MCF 10A (cell line): ENCODE measurements around the gene ABLIM1. TPM values are rescaled to one million over a fixed set of nuclear protein-coding genes. Genes with fewer than 3 reads are reported as not detected.

Experiments used
- BruUV-seq: library from RNA; stranded (reverse); fragments of 400-500 nt; replicated peaks from 2 replicates; lab custom pipeline; 2021; lab: Mats Ljungman, UMichigan
- CTCF ChIA-PET: fragments of 300-600 bp; sonication (Branson Sonifier 250); formaldehyde crosslinking; extraction: SDS; loops from one replicate; lab custom pipeline; 2021; ENCODE audit warnings: antibody characterized with exemption, inconsistent platforms; lab: Yijun Ruan, JAX
- POLR2A ChIA-PET: fragments of 300-600, 350-650 bp; sonication (Branson Sonifier 250); formaldehyde crosslinking; extraction: SDS; loops from one replicate; lab custom pipeline; 2020; ENCODE audit warnings: antibody characterized with exemption, inconsistent platforms; lab: Yijun Ruan, JAX
- DNase-seq: peaks from one replicate; pipeline ENCODE4 v3.0.0-alpha.2; 2018; ENCODE audit not compliant: unreplicated experiment
- H3K27ac Mint-ChIP-seq: one replicate; pipeline ENCODE4 v1.8.0; 2022; ENCODE audit warnings: mild to moderate bottlenecking, low read depth, mixed read lengths; ENCODE audit not compliant: unreplicated experiment
- H3K27me3 Mint-ChIP-seq: one replicate; pipeline ENCODE4 v1.8.0; 2022; ENCODE audit warnings: mixed read lengths; ENCODE audit not compliant: insufficient read depth, unreplicated experiment
- H3K36me3 Mint-ChIP-seq: one replicate; pipeline ENCODE4 v1.8.0; 2022; ENCODE audit warnings: mild to moderate bottlenecking, moderate library complexity, mixed read lengths; ENCODE audit not compliant: insufficient read depth, unreplicated experiment
- H3K4me1 Mint-ChIP-seq: one replicate; pipeline ENCODE4 v1.8.0; 2022; ENCODE audit warnings: mixed read lengths; ENCODE audit not compliant: insufficient read depth, unreplicated experiment
- H3K4me3 Mint-ChIP-seq: one replicate; pipeline ENCODE4 v1.8.0; 2022; ENCODE audit warnings: mild to moderate bottlenecking, moderate library complexity, mixed read lengths; ENCODE audit not compliant: unreplicated experiment
- H3K9me3 Mint-ChIP-seq: one replicate; pipeline ENCODE4 v1.8.0; 2022; ENCODE audit warnings: mixed read lengths; ENCODE audit not compliant: unreplicated experiment
- intact Hi-C: fragments of 100-400 bp; cut with micrococcal nuclease; formaldehyde crosslinking; loops from 2 replicates; pipeline ENCODE4 v1.14.1; 2022
- total RNA-seq: library from RNA; stranded (reverse); gene quantifications from 2 replicates; pipeline ENCODE4 v1.2.3, GENCODE V29; 2022
- TF ChIP-seq, protein P1 (sequence below): fragments of 200-600 bp; IDR thresholded peaks from one replicate; pipeline ENCODE4 v1.8.0; 2022; ENCODE audit warnings: antibody characterized with exemption, mild to moderate bottlenecking; ENCODE audit not compliant: unreplicated experiment

ABLIM1 gene
- total RNA-seq, 1 experiment from 2014 or later, result 94.5 TPM

GRCh38 chr10:114487815-114488536 is 170.1 kb downstream of the ABLIM1 start:
- no TSS peak for BruUV-seq
- ChIA-PET POLR2A (interaction anchor here (0.7 to 4.5 kb wide), 10 partner anchors 10 to 334 kb away, joined by 3 to 40 read pairs (median 4); partner anchors contain the start of gene FHIP2A), CTCF (interaction anchor here (0.5 to 4.9 kb wide), 11 partner anchors 10 to 184 kb away, joined by 3 to 26 read pairs (median 4); no protein-coding TSS in a partner anchor)
- DNase-seq, result no peak
- Mint-ChIP-seq H3K36me3 (peaks cover 29% of the 10 kb centered on the region), H3K4me3 (no peak overlapping the region), H3K9me3 (no peaks in the 10 kb centered on the region), H3K27ac (no peak overlapping the region), H3K27me3 (no peaks in the 10 kb centered on the region), H3K4me1 (peaks cover 21% of the 10 kb centered on the region)
- TF ChIP-seq, protein P1, sequence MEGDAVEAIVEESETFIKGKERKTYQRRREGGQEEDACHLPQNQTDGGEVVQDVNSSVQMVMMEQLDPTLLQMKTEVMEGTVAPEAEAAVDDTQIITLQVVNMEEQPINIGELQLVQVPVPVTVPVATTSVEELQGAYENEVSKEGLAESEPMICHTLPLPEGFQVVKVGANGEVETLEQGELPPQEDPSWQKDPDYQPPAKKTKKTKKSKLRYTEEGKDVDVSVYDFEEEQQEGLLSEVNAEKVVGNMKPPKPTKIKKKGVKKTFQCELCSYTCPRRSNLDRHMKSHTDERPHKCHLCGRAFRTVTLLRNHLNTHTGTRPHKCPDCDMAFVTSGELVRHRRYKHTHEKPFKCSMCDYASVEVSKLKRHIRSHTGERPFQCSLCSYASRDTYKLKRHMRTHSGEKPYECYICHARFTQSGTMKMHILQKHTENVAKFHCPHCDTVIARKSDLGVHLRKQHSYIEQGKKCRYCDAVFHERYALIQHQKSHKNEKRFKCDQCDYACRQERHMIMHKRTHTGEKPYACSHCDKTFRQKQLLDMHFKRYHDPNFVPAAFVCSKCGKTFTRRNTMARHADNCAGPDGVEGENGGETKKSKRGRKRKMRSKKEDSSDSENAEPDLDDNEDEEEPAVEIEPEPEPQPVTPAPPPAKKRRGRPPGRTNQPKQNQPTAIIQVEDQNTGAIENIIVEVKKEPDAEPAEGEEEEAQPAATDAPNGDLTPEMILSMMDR, result no peak
- intact Hi-C loops, result no loop called here

- Mint-ChIP-seq H3K9me3 (no peaks in the 10 kb centered on the region), H3K4me3 (no peak overlapping the region), H3K27ac (no peak overlapping the region), H3K36me3 (peaks cover 29% of the 10 kb centered on the region), H3K4me1 (peaks cover 16% of the 10 kb centered on the region), H3K27me3 (no peaks in the 10 kb centered on the region)
- DNase-seq, result peak; percentile 37
- intact Hi-C loops, result no loop called here
- BruUV-seq, result TSS peak; percentile 9
- ChIA-PET POLR2A (interaction anchor here (0.7 to 4.5 kb wide), 8 partner anchors 12 to 335 kb away, joined by 3 to 40 read pairs (median 5); partner anchors contain the start of gene FHIP2A), CTCF (interaction anchor here (0.5 to 4.9 kb wide), 13 partner anchors 11 to 592 kb away, joined by 3 to 26 read pairs (median 3); no protein-coding TSS in a partner anchor)
- TF ChIP-seq, protein P1, result no peak
Measured at GRCh38 chr10:114486938-114487814, 170.9 kb downstream of the ABLIM1 start.

DNA sequence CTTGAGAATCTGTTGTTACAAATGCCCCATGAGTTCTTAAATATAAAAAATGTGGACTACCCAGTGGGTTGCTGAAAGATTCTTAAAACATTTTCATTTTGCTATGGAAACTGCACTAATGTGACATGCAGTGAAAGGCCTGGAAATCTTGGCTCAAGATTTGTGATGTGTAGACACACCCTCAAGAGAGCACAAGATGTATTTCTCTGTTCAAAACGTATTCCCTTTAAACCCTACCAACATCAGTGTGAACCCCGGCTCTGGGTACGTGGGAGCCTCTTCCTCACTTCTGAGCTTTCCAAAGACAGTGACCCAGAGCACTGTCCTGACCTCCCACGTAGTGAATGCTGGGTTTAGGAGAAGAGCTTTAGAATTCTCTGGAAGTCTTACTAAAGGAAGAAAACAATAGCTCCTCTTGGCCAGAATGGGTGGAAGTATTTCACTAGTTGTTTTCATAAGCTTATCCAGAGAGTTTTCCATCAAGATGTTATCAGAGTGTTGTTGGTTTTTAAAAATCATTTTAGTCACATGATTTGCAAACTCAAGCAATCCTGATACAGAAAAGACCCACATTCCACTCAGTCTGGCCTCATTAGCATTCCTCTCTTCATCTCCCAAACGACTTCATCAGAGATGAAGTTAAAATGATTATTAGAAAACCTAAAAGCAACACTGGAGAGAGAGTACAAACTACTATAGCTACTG is 172.2 kb downstream of the ABLIM1 start:
- Mint-ChIP-seq H3K4me3 (no peak overlapping the region), H3K4me1 (peaks cover 7% of the 10 kb centered on the region), H3K27me3 (no peaks in the 10 kb centered on the region), H3K9me3 (no peaks in the 10 kb centered on the region), H3K27ac (no peak overlapping the region), H3K36me3 (peaks cover 34% of the 10 kb centered on the region)
- DNase-seq, result no peak
- ChIA-PET CTCF (interaction anchor here (1.0 to 4.9 kb wide), 8 partner anchors 12 to 396 kb away, joined by 3 to 26 read pairs (median 4); no protein-coding TSS in a partner anchor), POLR2A (interaction anchor here (0.7 to 4.5 kb wide), 4 partner anchors 10 to 339 kb away, joined by 3 to 40 read pairs (median 11); no protein-coding TSS in a partner anchor)
- BruUV-seq, result no TSS peak
- intact Hi-C loops, result no loop called here
- TF ChIP-seq, protein P1, result no peak
